ENCODE data around the gene KCTD2. TPM values are rescaled to one million over a fixed set of nuclear protein-coding genes. Genes with fewer than 3 reads are reported as not detected.

KCTD2 gene
- polyA plus RNA-seq, 1 donor = 25.1 TPM

GRCh38 chr17:75099881-75100595, 53.0 kb downstream of the KCTD2 start:
- DNase-seq = no peak

GRCh38 chr17:75102385-75102821, 55.4 kb downstream of the KCTD2 start:
- no peak for DNase-seq

GRCh38 chr17:75103601-75104554, 56.9 kb downstream of the KCTD2 start:
- no peak for DNase-seq

GRCh38 chr17:75105126-75106080, 58.4 kb downstream of the KCTD2 start:
- DNase-seq = no peak

DNA sequence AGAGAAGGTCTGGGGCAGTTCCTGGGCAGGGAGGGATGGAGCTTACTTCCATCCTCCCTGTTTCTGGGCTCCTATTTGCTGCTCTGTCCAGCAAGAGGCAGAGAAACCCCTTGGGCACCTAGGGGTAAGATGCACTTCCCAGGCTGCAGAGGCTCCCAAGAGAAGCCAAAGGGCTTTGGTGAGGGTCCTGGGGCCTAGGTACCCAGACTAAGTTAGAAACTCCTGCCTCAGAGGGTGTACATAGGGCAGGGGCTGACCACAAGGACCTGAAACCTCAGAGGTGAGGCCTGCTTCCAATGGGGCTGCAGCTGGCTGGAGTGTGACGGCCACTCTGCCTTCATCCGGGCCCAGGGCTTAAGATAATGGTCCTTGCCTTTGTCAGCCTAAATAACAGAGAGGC, 61.2 kb downstream of the KCTD2 start:
- DNase-seq = no peak

GRCh38 chr17:75109046-75109406, 62.0 kb downstream of the KCTD2 start:
- no peak for DNase-seq

DNA sequence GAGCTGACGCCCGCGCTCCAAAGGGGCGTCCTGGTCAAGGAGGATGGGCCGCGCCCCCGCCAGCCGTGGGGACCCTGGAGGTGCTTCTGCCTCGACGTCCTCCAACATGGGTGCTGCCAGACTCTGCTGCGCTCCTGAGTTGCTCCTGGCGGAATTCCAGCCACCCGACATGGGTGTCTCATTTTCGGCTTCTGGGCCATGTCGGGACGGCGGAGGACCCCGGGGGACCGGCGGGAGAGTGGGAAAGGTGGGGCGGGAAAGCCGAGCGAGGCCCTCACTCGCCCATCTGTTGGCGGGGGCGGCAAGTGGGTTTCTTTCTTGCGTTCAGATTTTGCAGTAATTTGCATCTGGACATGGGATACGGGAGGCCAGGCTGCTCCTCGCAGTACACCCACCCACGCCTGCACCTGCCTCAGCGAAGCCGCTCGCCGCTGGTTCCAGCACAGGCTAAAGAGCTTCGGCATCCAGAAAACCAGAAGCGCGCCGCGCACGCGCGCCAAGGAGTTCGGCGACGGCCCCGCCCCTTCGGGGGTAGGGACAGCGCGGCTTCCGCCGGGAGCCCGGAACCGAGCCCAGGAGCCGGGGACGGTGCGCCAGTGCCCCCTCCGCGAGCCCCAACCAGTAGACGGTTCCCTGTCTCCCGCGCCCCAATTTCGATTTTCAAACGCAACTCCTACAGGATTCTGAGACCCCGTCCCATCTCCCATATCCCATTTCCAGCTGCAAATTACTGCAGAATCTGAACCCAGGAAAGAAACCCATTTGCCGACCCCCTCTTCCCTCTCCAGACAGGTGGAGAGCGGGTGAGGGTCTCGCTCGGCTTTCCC, 62.6 kb downstream of the KCTD2 start, which contains the start of gene ARMC7:
ARMC7 (plus strand) TSS at position 563 of the 827 bp plus-strand sequence. CDS start 320 bp downstream, outside the sequence.
- peak; percentile 92 for DNase-seq

DNA sequence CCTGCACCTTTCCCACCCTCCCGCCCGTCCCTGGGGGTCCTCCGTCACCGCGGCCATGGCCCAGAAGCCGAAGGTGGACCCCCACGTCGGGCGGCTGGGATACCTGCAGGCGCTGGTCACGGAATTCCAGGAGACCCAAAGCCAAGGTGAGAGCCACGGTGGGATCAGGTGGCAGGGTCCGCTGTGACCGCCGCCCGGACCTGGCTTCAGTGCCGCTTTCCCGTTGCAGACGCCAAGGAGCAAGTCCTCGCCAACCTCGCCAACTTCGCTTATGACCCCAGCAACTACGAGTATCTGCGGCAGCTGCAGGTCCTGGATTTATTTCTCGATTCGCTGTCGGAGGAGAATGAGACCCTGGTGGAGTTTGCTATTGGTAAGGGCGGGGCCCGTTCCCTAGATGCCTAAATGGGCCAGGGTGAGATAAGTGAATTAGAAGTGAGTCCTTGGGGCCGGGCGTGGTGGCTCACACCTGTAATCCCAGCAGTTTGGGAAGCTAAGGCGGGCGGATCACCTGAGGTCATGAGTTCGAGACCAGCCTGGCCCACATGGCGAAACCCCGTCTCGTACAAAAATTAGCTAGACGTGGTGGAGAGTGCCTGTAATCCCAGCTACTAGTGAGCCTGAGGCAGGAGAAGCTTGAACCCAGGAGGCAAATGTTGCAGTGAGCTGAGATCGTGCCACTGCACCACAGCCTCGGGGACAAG, 63.4 kb downstream of the KCTD2 start:
- DNase-seq = no peak

DNA sequence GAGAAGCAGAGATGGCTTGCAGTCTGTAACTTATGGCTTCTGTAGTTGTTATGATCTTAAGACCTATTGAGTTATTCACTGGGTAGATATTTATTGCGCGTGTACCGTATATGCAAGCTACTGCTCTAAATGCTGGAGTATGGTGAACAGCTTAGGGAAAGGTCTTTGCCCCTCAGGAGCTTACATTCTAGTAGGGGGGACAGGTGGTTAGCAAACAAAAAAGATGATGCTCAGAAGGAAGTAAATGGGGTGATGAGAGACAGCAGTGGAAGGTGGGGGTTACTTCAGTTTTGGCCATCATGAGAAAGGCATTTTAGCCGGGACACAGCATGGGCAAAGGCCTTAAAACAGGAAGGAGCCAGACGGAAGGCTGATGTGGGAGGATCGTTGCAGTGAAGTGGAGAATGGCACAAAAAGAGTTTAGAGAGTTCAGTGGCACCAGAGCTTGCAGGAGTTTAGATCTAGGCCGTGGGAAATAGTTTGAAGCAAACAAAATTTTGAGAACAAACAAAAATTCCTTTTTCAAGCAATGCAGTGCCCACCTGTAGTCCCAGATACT, 64.8 kb downstream of the KCTD2 start:
- DNase-seq = no peak

DNA sequence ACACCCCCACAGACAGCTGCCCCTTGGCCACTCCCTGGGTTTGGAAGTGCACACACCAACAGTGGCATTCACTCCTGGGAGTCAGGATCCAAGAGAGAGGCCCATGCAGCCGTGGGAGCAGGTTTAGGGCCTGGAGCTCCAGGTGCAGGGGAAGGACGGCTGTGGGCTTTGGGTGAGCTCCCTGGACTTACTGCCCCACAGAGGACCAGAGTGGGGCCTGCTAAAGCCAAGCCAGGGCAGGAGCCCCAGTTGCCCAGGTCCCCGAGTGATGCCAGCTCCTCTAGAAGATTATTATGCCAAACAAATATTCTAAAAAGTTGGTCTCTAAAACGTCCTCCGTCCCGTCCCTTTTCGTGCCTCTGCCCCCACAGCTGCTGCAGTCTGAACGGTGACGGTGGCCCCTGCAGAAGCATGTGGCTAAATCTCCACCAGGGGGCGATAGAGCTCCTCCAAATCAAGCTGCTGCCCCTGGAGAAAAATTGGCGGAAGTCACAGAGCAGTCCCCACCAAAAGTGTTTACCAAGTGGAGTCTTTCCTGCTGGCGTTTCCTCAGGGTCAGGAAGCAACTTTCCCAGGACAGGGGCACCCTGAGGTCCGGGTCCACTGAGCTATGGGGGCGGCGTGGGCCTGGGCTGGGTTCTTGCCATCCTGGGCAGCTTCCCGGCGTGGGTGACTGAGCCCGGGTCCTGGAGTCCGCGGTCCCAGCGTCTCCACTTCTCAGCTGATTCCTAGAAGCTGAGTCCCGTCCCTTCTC, 67.0 kb downstream of the KCTD2 start:
- peak; percentile 91 for DNase-seq

GRCh38 chr17:75114552-75115314, 67.7 kb downstream of the KCTD2 start:
- DNase-seq = no peak

Other genes with a start within 250 kb of the KCTD2 start
- 0.93 TPM for gene GRIN2C, start 187.3 kb upstream of the KCTD2 start, polyA plus RNA-seq (ENCODE audit: insufficient read length)
- gene FDXR, start 174.2 kb upstream of the KCTD2 start, polyA plus RNA-seq (ENCODE audit: insufficient read length) = 2.5 TPM
- not detected for gene FADS6, start 153.6 kb upstream of the KCTD2 start, polyA plus RNA-seq (ENCODE audit: insufficient read length)
- not detected for gene USH1G, start 124.0 kb upstream of the KCTD2 start, polyA plus RNA-seq (ENCODE audit: insufficient read length)
- gene OTOP2, start 123.0 kb upstream of the KCTD2 start, polyA plus RNA-seq (ENCODE audit: insufficient read length) = not detected
- gene OTOP3, start 111.3 kb upstream of the KCTD2 start, polyA plus RNA-seq (ENCODE audit: insufficient read length) = not detected
- gene HID1, start 74.5 kb upstream of the KCTD2 start, polyA plus RNA-seq (ENCODE audit: insufficient read length) = 7.9 TPM
- gene CDR2L, start 59.6 kb upstream of the KCTD2 start, polyA plus RNA-seq (ENCODE audit: insufficient read length) = 7.1 TPM
- gene MRPL58, start 34.6 kb upstream of the KCTD2 start, polyA plus RNA-seq (ENCODE audit: insufficient read length) = 21.2 TPM
- gene ATP5PD, start 256 bp upstream of the KCTD2 start, polyA plus RNA-seq (ENCODE audit: insufficient read length) = 216 TPM
- gene SLC16A5, start 40.7 kb downstream of the KCTD2 start, polyA plus RNA-seq (ENCODE audit: insufficient read length) = 11.2 TPM
- gene ARMC7, start 62.7 kb downstream of the KCTD2 start, polyA plus RNA-seq (ENCODE audit: insufficient read length) = 8.1 TPM
- 48.7 TPM for gene NT5C, start 84.5 kb downstream of the KCTD2 start, polyA plus RNA-seq (ENCODE audit: insufficient read length)
- 374 TPM for gene JPT1, start 107.3 kb downstream of the KCTD2 start, polyA plus RNA-seq (ENCODE audit: insufficient read length)
- gene SUMO2, start 135.7 kb downstream of the KCTD2 start, polyA plus RNA-seq (ENCODE audit: insufficient read length) = 309 TPM
- gene NUP85, start 158.5 kb downstream of the KCTD2 start, polyA plus RNA-seq (ENCODE audit: insufficient read length) = 40.7 TPM
- gene GGA3, start 214.4 kb downstream of the KCTD2 start, polyA plus RNA-seq (ENCODE audit: insufficient read length) = 31.5 TPM
- 57.6 TPM for gene MRPS7, start 214.7 kb downstream of the KCTD2 start, polyA plus RNA-seq (ENCODE audit: insufficient read length)
- gene MIF4GD, start 224.0 kb downstream of the KCTD2 start, polyA plus RNA-seq (ENCODE audit: insufficient read length) = 13.1 TPM
- gene SLC25A19, start 242.2 kb downstream of the KCTD2 start, polyA plus RNA-seq (ENCODE audit: insufficient read length) = 6.8 TPM

All from hindlimb muscle (tissue), 1 donor.